Liver (tissue), 9 donors: ENCODE results near the gene CHID1. TPM values are rescaled to one million over a fixed set of nuclear protein-coding genes. Genes with fewer than 3 reads are reported as not detected.

Experiments used
- DNase-seq: peaks from one replicate; pipeline ENCODE4 v3.0.0-alpha.2; 2017; ENCODE audit warnings: low spot score
- H3K27ac ChIP-seq, 2 donors: one replicate each; pipeline ENCODE4 v1.7.0; 2013; ENCODE audit warnings: inconsistent platforms in 2 of 2, low read length in 2 of 2, control low read depth in 1 of 2, low read depth in 1 of 2, mild to moderate bottlenecking in 1 of 2
- H3K27me3 ChIP-seq, 4 donors: one replicate each; pipeline versions ENCODE4 v1.6.1 to v1.7.0; 2013; ENCODE audit warnings: low read length in 3 of 4, inconsistent platforms in 1 of 4, mild to moderate bottlenecking in 1 of 4, moderate library complexity in 1 of 4; ENCODE audit not compliant: control insufficient read depth in 4 of 4, insufficient read depth in 4 of 4
- H3K36me3 ChIP-seq, 4 donors: one replicate each; pipeline versions ENCODE4 v1.6.1 to v1.7.0; 2013; ENCODE audit warnings: low read length in 3 of 4, mild to moderate bottlenecking in 3 of 4, low read depth in 1 of 4, moderate library complexity in 1 of 4; ENCODE audit not compliant: control insufficient read depth in 4 of 4, insufficient read depth in 3 of 4
- H3K4me1 ChIP-seq, 4 donors: one replicate each; pipeline versions ENCODE4 v1.6.1 to v1.7.0; 2013; ENCODE audit warnings: low read length in 3 of 4, mild to moderate bottlenecking in 3 of 4, moderate library complexity in 1 of 4; ENCODE audit not compliant: control insufficient read depth in 4 of 4, insufficient read depth in 4 of 4
- H3K4me3 ChIP-seq, 3 donors: one replicate each; pipeline versions ENCODE4 v1.6.1 to v1.7.0; 2013; ENCODE audit warnings: low read length in 3 of 3, control low read depth in 1 of 3, low read depth in 1 of 3, mild to moderate bottlenecking in 1 of 3
- H3K9ac ChIP-seq, 2 donors: one replicate each; pipeline ENCODE4 v1.7.0; 2013; ENCODE audit warnings: low read length in 2 of 2, mild to moderate bottlenecking in 2 of 2, moderate library complexity in 2 of 2, control low read depth in 1 of 2, low read depth in 1 of 2
- H3K9me3 ChIP-seq, 4 donors: one replicate each; pipeline versions ENCODE4 v1.6.1 to v1.7.0; 2013; ENCODE audit warnings: low read length in 3 of 4; ENCODE audit not compliant: control insufficient read depth in 4 of 4
- EGR1 ChIP-seq, 2 donors: IDR thresholded peaks; 2 replicates each; pipeline ENCODE4 v1.6.1; 2016 to 2018; ENCODE audit warnings: antibody characterized with exemption in 2 of 2, low read depth in 2 of 2
- FOXA1 ChIP-seq: IDR thresholded peaks from 2 replicates; pipeline ENCODE4 v1.6.1; 2016; ENCODE audit warnings: antibody characterized with exemption
- FOXA2 ChIP-seq: IDR thresholded peaks from 2 replicates; pipeline ENCODE4 v1.6.1; 2016; ENCODE audit warnings: antibody characterized with exemption
- GABPA ChIP-seq, 2 donors: IDR thresholded peaks in 1 of 2; conservative IDR thresholded peaks in 1 of 2; 2 replicates each; pipeline ENCODE4 v1.6.1; 2016; ENCODE audit warnings: antibody characterized with exemption in 2 of 2, mild to moderate bottlenecking in 1 of 2, moderate library complexity in 1 of 2
- JUND ChIP-seq, 2 donors: IDR thresholded peaks; 2 replicates each; pipeline ENCODE4 v1.6.1; 2016; ENCODE audit warnings: antibody characterized with exemption in 2 of 2
- NR2F2 ChIP-seq: IDR thresholded peaks from 2 replicates; pipeline ENCODE4 v1.6.1; 2016; ENCODE audit warnings: antibody characterized with exemption
- RAD21 ChIP-seq, 2 donors: IDR thresholded peaks; 2 replicates each; pipeline ENCODE4 v1.6.1; 2016; ENCODE audit warnings: antibody characterized with exemption in 2 of 2, mild to moderate bottlenecking in 2 of 2
- SP1 ChIP-seq: IDR thresholded peaks from 2 replicates; pipeline ENCODE4 v1.6.1; 2018; ENCODE audit warnings: antibody characterized with exemption, mild to moderate bottlenecking
- TAF1 ChIP-seq: conservative IDR thresholded peaks from 2 replicates; pipeline ENCODE4 v1.6.1; 2016; ENCODE audit warnings: antibody characterized with exemption, mild to moderate bottlenecking
- YY1 ChIP-seq: IDR thresholded peaks from 2 replicates; pipeline ENCODE4 v1.6.1; 2016; ENCODE audit warnings: antibody characterized with exemption, mild to moderate bottlenecking
- WGBS: extraction: QIAGEN DNeasy Blood & Tissue Kit; methylation state at CpG from one replicate; pipeline ENCODE4 v1.1.7; 2013; 5-methylcytosine and 5-hydroxymethylcytosine counted together
- polyA plus RNA-seq, 2 donors: library from polyadenylated mRNA; stranded (reverse) in 1 of 2; unstranded in 1 of 2; fragments of 200-250 nt in 1 of 2; fragments of >200 nt in 1 of 2; fragmentation: Nextera tagmentation in 1 of 2; extraction: Ambion mirVana in 1 of 2; gene quantifications; one replicate each; pipeline versions ENCODE4 v1.2.1 to v1.2.3, GENCODE V29; 2013 to 2015
- total RNA-seq, 2 donors: library from RNA; depleted of rRNA; stranded (reverse); fragments of >200 nt; gene quantifications; one replicate each; pipeline ENCODE4 v1.2.3, GENCODE V29; 2014
- TF ChIP-seq, protein P1 (sequence below): IDR thresholded peaks from 2 replicates; pipeline ENCODE4 v1.6.1; 2016; ENCODE audit warnings: antibody characterized with exemption
- TF ChIP-seq, protein P2 (sequence below): IDR thresholded peaks from 2 replicates; pipeline ENCODE4 v1.6.1; 2016; ENCODE audit warnings: antibody characterized with exemption
- TF ChIP-seq, protein P3 (sequence below): IDR thresholded peaks from 2 replicates; pipeline ENCODE4 v1.6.1; 2016; ENCODE audit warnings: antibody characterized with exemption
- TF ChIP-seq, protein P4 (sequence below): fragments of 150-350 bp; IDR thresholded peaks from 2 replicates; pipeline ENCODE4 v1.5.1; 2017; ENCODE audit warnings: improper control_type of control experiment, low read depth, low read length; ENCODE audit not compliant: missing input control
- TF ChIP-seq, protein P5 (sequence below): IDR thresholded peaks from 2 replicates; pipeline ENCODE4 v1.6.1; 2016; ENCODE audit warnings: antibody characterized with exemption, mild to moderate bottlenecking
- donor health status: healthy.
- donor health status: healthy.
- donor health status: healthy.
- donor health status: healthy.
- donor health status: healthy.

Gene CHID1
- total and polyA plus RNA-seq, 4 donors: 39.5 to 68.8 (median 59.1) TPM

DNA sequence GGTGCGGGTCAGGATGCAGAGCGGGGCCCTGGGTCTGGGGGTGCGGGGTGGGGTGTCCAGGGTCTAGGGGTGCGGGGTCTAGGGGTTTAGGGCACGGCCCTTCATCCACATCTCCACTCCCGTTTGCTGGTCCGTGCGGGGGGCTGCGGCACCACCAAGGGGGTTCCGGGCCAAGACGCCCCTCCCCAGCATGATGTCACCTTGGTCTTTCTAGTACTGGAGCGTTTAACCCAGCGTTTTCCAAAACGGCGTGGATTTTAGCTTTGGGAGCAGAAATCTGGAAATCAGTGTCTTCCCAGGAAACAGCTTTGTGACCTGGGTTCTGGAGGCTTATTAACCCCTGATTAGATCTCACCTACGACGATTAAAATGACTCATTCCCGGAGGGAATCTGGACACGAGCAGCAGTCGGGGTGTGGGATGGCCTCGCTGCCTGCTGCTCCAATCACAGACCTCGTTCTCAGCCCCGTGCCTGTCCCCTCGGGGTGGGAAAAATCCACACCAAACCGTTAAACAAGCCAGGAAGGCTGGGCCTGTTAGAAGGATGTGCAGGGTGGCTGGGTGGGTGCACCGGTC lies 15.8 kb upstream of the CHID1 start:
- Histone ChIP-seq H3K9me3 (no peaks in the 10 kb centered on the region), H3K27me3 (no peaks in the 10 kb centered on the region), H3K4me1 (peaks cover 5 to 41% (median 39%) of the 10 kb centered on the region in 4 donors), H3K9ac (peak overlapping the region; percentile 21 to 92), H3K27ac (peak overlapping the region; percentile 64 to 88), H3K4me3 (peak overlapping the region; percentile 6 to 98 (median 62)), H3K36me3 (no peaks in the 10 kb centered on the region)
- no peak for DNase-seq
- WGBS: 4% methylated on average over 26 of the region's 26 CpGs
- TF ChIP-seq GABPA (IDR thresholded peaks at IDR 0.05 in 1 of 2, conservative IDR thresholded peaks at IDR 0.05 in 1 of 2) (no peak), NR2F2 (peak; percentile 41), YY1 (no peak), JUND (IDR thresholded peaks at IDR 0.05) (peak; percentile 30 to 50), RAD21 (IDR thresholded peaks at IDR 0.05) (peak in 1 of 2 donors; percentile 32), TAF1 (no peak), SP1 (no peak), FOXA1 (no peak), FOXA2 (no peak), EGR1 (IDR thresholded peaks at IDR 0.05; ENCODE audit: low read depth in 2 of 2) (no peak)
- TF ChIP-seq, protein P1, sequence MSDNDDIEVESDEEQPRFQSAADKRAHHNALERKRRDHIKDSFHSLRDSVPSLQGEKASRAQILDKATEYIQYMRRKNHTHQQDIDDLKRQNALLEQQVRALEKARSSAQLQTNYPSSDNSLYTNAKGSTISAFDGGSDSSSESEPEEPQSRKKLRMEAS: no peak
- TF ChIP-seq, protein P2, sequence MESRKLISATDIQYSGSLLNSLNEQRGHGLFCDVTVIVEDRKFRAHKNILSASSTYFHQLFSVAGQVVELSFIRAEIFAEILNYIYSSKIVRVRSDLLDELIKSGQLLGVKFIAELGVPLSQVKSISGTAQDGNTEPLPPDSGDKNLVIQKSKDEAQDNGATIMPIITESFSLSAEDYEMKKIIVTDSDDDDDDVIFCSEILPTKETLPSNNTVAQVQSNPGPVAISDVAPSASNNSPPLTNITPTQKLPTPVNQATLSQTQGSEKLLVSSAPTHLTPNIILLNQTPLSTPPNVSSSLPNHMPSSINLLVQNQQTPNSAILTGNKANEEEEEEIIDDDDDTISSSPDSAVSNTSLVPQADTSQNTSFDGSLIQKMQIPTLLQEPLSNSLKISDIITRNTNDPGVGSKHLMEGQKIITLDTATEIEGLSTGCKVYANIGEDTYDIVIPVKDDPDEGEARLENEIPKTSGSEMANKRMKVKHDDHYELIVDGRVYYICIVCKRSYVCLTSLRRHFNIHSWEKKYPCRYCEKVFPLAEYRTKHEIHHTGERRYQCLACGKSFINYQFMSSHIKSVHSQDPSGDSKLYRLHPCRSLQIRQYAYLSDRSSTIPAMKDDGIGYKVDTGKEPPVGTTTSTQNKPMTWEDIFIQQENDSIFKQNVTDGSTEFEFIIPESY: no peak
- TF ChIP-seq, protein P3, sequence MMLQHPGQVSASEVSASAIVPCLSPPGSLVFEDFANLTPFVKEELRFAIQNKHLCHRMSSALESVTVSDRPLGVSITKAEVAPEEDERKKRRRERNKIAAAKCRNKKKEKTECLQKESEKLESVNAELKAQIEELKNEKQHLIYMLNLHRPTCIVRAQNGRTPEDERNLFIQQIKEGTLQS: peak; percentile 62
- TF ChIP-seq, protein P4, sequence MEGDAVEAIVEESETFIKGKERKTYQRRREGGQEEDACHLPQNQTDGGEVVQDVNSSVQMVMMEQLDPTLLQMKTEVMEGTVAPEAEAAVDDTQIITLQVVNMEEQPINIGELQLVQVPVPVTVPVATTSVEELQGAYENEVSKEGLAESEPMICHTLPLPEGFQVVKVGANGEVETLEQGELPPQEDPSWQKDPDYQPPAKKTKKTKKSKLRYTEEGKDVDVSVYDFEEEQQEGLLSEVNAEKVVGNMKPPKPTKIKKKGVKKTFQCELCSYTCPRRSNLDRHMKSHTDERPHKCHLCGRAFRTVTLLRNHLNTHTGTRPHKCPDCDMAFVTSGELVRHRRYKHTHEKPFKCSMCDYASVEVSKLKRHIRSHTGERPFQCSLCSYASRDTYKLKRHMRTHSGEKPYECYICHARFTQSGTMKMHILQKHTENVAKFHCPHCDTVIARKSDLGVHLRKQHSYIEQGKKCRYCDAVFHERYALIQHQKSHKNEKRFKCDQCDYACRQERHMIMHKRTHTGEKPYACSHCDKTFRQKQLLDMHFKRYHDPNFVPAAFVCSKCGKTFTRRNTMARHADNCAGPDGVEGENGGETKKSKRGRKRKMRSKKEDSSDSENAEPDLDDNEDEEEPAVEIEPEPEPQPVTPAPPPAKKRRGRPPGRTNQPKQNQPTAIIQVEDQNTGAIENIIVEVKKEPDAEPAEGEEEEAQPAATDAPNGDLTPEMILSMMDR: no peak
- TF ChIP-seq, protein P5, sequence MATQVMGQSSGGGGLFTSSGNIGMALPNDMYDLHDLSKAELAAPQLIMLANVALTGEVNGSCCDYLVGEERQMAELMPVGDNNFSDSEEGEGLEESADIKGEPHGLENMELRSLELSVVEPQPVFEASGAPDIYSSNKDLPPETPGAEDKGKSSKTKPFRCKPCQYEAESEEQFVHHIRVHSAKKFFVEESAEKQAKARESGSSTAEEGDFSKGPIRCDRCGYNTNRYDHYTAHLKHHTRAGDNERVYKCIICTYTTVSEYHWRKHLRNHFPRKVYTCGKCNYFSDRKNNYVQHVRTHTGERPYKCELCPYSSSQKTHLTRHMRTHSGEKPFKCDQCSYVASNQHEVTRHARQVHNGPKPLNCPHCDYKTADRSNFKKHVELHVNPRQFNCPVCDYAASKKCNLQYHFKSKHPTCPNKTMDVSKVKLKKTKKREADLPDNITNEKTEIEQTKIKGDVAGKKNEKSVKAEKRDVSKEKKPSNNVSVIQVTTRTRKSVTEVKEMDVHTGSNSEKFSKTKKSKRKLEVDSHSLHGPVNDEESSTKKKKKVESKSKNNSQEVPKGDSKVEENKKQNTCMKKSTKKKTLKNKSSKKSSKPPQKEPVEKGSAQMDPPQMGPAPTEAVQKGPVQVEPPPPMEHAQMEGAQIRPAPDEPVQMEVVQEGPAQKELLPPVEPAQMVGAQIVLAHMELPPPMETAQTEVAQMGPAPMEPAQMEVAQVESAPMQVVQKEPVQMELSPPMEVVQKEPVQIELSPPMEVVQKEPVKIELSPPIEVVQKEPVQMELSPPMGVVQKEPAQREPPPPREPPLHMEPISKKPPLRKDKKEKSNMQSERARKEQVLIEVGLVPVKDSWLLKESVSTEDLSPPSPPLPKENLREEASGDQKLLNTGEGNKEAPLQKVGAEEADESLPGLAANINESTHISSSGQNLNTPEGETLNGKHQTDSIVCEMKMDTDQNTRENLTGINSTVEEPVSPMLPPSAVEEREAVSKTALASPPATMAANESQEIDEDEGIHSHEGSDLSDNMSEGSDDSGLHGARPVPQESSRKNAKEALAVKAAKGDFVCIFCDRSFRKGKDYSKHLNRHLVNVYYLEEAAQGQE: no peak
